Renal pelvis (tissue), 4 donors: ENCODE results near the gene SNF8. TPM values are rescaled to one million over a fixed set of nuclear protein-coding genes. Genes with fewer than 3 reads are reported as not detected.
"Not testable (repeated sequence)": the region's sequence is repeated elsewhere in the genome, so short reads cannot be mapped to it uniquely, and the experiment has no call there.

ENCODE experiments used
- DNase-seq: peaks from one replicate; pipeline ENCODE4 v3.0.0-alpha.2; 2013
- polyA plus RNA-seq, 3 donors: library from polyadenylated mRNA; unstranded; fragments of 120-200 nt; gene quantifications; one replicate each; pipeline ENCODE4 v1.2.1, GENCODE V29; 2013; ENCODE audit not compliant: insufficient read length in 3 of 3

SNF8 gene
- polyA plus RNA-seq, 3 donors = 107 to 111 (median 108) TPM

GRCh38 chr17:48952904-48953303 is 8.3 kb upstream of the SNF8 start:
- no peak for DNase-seq

- DNase-seq = no peak
Measured at GRCh38 chr17:48951572-48951971, 6.9 kb upstream of the SNF8 start.

DNA sequence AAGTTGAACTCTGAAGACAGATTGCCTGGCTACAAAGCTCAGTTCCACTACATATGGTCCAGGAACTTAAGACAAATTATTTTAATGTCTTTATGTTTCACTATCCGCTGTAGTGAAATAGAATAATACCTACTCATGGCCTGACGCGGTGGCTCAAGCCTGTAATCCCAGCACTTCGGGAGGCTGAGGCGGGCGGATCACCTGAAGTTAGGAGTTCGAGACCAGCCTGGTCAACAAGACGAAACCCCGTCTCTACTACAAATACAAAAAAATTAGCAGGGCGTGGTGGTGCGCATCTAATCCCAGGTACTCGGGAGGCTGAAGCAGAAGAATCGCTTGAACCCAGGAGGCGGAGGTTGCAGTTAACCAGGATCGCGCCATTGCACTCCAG is 614 bp upstream of the SNF8 start:
- DNase-seq = not testable (repeated sequence)

DNA sequence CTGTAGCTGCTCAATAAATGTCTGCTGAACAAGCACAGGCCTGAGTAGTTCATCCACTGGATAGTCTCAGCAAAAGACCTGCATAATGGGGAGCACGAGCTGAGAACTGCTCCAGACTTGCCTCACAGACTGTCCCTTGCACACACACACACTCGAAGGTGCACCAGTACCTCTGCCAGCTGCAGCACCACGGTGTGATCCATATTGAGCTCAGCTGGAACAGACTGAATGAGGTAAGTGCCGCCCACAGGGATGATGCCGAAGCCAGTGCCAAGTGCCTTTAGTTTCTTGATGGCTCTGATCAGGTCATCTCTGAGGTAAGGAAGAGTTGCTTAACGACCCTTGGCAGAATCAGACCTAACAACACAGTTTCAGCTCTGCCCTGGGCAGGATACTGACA is 11.6 kb downstream of the SNF8 start:
- DNase-seq = no peak

- DNase-seq = no peak
Measured at GRCh38 chr17:48930435-48930873, 14.2 kb downstream of the SNF8 start.

GRCh38 chr17:48929812-48930165 is 14.9 kb downstream of the SNF8 start:
- no peak for DNase-seq

DNA sequence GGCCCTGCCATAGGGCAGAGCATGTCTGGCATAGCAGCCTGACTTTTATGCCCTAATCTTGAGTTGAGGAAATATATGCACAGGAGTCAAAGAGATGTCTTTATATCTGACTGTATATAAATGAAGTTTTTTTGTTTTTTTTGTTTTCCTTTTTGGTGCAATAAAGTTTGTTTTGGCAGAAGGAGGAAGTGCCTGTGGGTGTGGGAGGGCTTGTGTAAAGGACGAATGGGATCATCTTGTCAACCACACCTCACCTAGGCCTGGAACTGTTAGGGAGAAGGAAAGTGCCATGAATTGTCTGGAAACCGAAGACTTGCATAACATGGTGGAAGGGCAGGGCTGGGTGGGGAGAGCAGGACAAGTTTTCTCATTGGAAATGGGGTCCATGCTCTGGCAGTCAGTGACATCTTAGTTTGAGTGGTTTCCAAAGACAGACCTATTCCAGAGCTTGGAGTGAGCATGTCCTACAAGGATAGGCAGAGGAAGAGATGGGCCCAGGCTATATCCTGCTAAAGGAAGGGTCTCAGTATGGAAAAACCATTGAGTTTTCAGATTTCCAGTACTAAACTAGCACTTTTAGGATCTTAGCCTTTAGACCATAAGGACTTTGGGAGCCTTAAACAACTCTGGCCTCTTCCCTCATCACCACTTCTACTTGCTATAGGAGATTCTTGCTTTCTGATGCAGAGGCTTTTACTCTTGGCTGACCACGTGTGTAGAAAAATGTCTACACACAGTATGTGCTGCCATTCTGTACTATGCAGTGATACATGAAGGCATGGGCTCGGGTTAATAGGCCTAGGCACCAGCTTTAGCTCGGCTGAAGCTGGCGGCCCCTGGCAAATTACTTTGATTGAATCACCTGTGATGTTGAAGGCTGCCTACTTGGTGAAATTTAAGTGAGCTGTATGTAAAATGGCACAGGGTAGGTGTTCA is 15.5 kb downstream of the SNF8 start:
- no peak for DNase-seq

GRCh38 chr17:48927978-48928745 is 16.5 kb downstream of the SNF8 start:
- no peak for DNase-seq

GRCh38 chr17:48925991-48926342 is 18.7 kb downstream of the SNF8 start:
- DNase-seq = no peak

- no peak for DNase-seq
Measured at GRCh38 chr17:48925251-48925990, 19.2 kb downstream of the SNF8 start.

DNA sequence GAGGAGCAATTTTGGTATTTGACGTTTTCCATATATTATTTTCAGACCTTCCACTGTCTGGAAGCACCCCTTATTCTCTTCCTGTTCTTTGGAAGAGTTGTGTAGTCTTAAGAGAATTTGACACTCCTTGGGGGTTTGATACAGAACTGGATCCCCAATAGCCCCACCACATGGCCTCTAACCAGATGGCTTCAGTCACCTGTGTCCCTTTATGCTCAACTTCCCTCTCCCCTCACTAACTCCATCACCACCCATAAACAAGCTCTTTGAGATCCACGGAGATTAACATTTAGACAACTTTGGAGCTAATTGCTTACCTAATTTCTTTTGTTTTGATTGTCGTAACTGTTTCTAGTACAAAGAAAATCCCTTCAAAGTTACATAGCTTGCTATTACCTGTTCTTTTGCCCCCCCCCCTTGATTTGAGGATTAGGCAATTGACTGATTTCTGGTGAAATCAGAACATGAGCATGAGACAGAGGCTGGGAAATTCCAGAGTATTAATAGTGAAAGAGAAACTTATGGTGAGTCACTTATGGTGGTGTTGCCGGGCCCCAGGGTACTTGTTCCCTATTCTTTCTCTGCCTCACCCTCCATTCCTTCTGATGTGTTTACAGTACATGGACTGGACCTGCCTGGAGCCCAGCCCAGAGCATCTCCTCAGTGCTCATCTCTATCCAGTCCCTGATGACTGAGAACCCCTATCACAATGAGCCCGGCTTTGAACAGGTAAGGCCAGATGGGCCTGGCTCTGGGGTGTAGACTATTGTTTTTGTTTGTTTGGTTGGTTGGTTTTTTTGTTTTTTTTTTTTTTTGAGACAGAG is 29.0 kb downstream of the SNF8 start:
- DNase-seq = no peak

DNA sequence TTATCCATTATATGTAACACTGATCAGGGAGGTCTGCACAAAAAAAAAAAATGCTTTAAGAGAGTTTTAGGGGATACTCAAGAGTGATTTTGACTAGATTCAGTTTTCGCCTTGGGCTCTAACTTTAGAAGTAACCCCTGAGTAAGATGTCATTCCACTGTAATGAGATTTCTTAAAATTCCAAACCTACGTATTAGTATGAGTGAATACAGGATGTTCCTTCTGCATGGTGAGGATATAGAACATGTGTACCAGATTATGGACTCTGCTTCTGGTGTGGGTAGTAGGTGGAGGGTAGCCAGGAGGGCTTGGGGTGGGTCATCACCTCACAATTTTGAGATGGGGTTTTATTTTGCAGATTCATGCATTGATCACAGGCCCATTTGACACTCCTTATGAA is 32.2 kb downstream of the SNF8 start:
- no peak for DNase-seq

DNA sequence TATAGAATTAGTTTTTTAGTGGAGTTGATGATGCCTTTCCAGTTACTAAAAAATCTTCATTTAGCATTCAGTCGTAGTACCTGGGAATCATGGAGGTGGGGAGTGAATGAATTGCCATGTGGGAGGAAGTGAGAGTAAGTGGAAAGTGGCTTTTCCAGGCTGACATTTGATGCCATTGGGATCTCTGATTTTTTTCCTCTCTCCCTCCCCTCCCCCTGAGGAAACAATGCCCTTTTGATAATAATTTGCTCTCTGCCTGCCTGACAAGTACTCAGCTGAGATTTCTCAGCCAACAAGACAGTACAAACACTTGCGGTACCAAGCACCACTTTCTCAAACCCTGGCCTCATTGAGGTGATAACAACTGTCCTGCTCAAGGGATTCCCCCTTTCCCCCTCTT is 34.3 kb downstream of the SNF8 start:
- no peak for DNase-seq

DNA sequence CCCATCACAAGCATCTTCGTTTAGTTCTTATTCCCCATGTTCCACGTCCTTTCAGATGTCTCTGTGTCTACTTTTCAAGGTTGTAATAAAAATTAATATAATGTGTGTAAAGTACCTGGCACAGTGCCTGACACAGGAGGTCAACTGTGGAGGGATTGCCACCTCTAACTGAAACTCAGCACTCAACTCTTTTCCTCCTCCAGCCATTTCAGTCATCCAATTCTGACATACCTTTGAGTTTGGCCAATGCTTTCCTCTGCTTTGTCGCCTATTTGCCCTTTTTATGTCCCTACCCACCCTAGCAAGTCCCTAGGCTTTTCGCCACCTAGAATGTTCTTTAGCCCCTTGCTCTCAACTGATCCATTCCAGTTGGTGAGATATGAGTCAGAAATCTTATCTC is 34.9 kb downstream of the SNF8 start:
- no peak for DNase-seq

GRCh38 chr17:48908853-48909394 is 35.7 kb downstream of the SNF8 start:
- peak; percentile 93 for DNase-seq

DNA sequence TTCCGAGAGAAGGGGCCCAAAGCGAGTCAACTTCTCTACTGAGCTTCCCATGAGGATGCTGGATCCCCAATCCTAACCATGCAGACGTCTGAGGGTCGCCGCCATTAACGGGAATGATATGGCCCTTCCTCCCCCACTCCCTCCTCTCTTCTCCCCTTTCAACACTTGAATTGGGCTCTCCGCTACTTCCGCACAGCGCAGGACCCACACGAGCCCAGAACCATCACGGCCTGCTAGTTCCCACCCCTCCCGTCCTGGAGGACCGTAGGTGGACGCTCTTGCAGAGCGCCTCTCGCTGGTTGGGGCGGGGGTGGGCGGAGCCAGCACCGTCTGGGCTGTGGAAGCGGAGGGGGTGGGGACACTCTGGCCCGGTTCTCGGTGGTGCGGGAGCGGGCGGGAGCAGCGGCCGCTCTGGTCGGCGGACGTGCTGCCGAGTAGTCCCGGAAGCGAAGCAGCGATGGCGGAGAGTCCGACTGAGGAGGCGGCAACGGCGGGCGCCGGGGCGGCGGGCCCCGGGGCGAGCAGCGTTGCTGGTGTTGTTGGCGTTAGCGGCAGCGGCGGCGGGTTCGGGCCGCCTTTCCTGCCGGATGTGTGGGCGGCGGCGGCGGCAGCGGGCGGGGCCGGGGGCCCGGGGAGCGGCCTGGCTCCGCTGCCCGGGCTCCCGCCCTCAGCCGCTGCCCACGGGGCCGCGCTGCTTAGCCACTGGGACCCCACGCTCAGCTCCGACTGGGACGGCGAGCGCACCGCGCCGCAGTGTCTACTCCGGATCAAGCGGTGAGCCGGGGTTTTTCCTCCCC is 36.4 kb downstream of the SNF8 start, which contains the start of gene UBE2Z:
Gene UBE2Z, plus strand, starts transcription at position 361 of the 797 bp plus-strand sequence. Its CDS starts 97 bp downstream, at position 458.
- peak; percentile 95 for DNase-seq

DNA sequence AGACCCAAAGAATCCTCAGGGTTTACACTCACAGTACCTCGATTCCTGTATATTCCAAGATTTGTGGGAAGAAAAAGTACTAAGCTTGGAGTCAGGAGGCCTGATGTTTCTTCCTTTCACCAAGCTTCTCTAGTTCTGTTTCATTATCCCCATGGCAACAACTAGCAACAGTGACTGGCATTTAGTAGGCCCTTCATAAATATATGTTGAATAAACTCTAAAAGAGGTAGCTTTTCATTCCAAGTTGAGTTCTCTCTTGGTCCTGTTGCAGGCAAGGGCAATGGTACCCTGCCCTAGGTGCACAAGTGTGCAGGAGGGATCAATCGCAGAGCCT is 37.0 kb downstream of the SNF8 start:
- DNase-seq = no peak

DNA sequence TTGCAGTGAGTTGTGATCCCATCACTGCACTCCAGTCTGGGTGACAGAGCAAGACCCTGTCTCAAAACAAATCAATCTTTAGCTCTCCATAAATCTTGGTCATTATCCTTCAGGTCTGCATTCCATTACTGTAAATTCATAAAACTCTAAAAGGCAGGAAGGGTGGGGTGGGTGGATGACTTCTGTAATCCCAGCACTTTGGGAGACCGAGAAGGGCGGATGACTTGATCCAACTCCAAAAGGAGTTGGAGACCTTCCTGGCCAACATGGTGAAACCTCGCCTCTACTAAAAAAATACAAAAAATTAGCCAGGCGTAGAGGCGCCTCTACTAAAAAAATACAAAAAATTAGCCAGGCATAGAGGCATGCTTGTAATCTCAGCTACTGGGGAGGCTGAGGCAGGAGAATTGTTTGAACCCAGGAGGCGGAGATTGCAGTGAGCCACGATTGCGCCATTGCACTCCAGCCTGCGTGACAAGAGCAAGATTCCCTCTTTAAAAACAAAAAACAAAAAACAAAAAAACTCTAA is 38.6 kb downstream of the SNF8 start:
- no peak for DNase-seq

DNA sequence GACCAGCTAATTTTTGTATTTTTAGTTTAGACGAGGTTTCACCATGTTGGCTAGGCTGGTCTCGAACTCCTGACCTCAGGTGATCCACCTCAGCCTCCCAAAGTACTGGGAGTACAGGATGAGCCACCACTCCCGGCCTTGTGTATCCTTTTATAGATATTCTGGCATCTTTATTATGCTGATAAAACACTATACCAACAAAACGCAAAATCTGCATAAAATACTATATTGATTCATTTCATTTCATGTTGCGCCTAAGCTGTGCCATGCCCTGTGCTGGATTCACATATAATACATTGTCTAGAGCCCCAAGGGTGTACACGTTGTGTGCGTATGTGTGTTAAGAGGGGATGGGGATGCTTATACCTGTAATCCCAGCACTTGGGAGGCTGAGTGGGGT is 40.2 kb downstream of the SNF8 start:
- no peak for DNase-seq

GRCh38 chr17:48903401-48903800 is 41.2 kb downstream of the SNF8 start:
- no peak for DNase-seq
